Epithelial cell of proximal tubule (primary cell): ENCODE measurements around the gene MAST2. TPM values are rescaled to one million over a fixed set of nuclear protein-coding genes. Genes with fewer than 3 reads are reported as not detected.

Experiments used
- DNase-seq: peaks from one replicate; pipeline ENCODE4 v3.0.0-alpha.2; 2011; ENCODE audit warnings: low read depth
- H3K4me3 ChIP-seq: 2 replicates; pipeline ENCODE4 v1.5.1; 2011; ENCODE audit warnings: low read depth, mild to moderate bottlenecking, low read length
- total RNA-seq: library from RNA; depleted of rRNA; stranded (reverse); fragments of >200 nt; gene quantifications from 2 replicates; pipeline ENCODE4 v1.2.3, GENCODE V29; 2015
- TF ChIP-seq, protein P1 (sequence below): conservative IDR thresholded peaks from 2 replicates; pipeline ENCODE4 v1.5.1; 2012; ENCODE audit warnings: low read depth, mild to moderate bottlenecking, low read length

MAST2 gene
- total RNA-seq, 1 donor from 2014 or later: 30.3 TPM

DNA sequence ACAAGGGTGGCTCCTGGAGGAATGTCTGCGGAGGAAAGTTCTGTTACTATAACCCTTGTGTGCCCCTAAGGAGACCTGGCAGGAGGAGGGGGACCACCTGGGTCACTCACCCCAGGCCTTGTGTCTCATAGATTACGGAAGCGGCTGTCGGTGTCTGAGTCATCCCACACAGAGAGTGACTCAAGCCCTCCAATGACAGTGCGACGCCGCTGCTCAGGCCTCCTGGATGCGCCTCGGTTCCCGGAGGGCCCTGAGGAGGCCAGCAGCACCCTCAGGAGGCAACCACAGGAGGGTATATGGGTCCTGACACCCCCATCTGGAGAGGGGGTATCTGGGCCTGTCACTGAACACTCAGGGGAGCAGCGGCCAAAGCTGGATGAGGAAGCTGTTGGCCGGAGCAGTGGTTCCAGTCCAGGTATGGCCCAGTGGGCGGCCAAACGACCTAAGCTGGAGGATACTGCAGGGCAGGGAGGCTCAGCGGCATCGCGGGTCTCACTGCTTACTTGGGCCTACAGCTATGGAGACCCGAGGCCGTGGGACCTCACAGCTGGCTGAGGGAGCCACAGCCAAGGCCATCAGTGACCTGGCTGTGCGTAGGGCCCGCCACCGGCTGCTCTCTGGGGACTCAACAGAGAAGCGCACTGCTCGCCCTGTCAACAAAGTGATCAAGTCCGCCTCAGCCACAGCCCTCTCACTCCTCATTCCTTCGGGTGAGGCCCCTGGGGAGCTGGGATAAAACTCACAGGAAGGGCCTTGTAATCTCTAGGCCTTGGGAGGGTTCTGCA lies 227.7 kb downstream of the MAST2 start:
- DNase-seq: no peak
- no peak overlapping the region for H3K4me3 ChIP-seq
- TF ChIP-seq, protein P1, sequence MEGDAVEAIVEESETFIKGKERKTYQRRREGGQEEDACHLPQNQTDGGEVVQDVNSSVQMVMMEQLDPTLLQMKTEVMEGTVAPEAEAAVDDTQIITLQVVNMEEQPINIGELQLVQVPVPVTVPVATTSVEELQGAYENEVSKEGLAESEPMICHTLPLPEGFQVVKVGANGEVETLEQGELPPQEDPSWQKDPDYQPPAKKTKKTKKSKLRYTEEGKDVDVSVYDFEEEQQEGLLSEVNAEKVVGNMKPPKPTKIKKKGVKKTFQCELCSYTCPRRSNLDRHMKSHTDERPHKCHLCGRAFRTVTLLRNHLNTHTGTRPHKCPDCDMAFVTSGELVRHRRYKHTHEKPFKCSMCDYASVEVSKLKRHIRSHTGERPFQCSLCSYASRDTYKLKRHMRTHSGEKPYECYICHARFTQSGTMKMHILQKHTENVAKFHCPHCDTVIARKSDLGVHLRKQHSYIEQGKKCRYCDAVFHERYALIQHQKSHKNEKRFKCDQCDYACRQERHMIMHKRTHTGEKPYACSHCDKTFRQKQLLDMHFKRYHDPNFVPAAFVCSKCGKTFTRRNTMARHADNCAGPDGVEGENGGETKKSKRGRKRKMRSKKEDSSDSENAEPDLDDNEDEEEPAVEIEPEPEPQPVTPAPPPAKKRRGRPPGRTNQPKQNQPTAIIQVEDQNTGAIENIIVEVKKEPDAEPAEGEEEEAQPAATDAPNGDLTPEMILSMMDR: no peak

- H3K4me3 ChIP-seq: no peak overlapping the region
- no peak for DNase-seq
- TF ChIP-seq, protein P1: no peak
Measured at GRCh38 chr1:46034601-46035516, 231.4 kb downstream of the MAST2 start.

- TF ChIP-seq, protein P1: peak; percentile 97
- no peak for DNase-seq
- H3K4me3 ChIP-seq: no peak overlapping the region
Measured at GRCh38 chr1:46036894-46037839, 233.8 kb downstream of the MAST2 start.

GRCh38 chr1:46039571-46040052 lies 236.2 kb downstream of the MAST2 start:
- no peak for DNase-seq
- H3K4me3 ChIP-seq: no peak overlapping the region
- TF ChIP-seq, protein P1: no peak

DNA sequence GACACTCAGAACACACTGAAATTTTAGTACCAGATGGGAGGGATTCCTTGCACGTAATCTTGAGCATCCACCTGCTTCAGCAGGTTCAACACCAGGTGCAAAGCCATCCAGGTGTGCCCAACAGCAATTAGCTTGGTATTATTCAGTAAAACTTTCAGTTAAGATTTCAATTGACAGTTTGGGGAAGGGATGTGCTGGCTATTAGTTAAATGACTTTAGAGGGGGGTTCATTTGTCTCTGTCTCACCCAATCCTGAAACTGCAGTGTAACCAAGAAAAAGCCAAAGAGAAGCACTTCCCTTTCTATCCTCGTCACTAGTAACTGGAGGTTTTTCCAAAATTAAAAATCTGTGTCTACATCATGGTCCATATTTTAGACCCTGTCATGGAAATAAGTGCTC lies 238.1 kb downstream of the MAST2 start:
- H3K4me3 ChIP-seq: no peak overlapping the region
- DNase-seq: no peak
- TF ChIP-seq, protein P1: no peak

DNA sequence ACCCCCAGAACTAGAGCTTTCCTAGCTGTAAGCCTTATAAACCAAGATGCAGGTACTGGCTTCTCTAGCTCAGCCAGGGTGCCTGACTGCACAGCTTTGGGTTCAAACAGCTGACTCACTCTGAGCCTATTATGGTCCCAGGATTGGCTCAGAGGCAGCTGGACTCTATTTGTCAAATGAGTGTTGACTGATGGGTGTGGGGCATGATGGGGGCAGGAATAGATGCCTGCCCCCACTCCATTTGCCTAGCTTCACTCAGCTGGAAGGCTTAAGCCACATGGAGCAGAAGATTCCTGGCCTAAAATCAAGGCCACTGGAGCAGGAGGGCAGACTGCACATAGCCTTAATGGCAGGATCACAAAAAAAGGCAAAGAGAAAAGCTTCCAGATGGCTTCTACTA lies 238.6 kb downstream of the MAST2 start:
- TF ChIP-seq, protein P1: no peak
- no peak overlapping the region for H3K4me3 ChIP-seq
- no peak for DNase-seq
